ENCODE measurements around the gene ZNF485.
"Not testable (repeated sequence)": the region's sequence is repeated elsewhere in the genome, so short reads cannot be mapped to it uniquely, and the experiment has no call there.

DNA sequence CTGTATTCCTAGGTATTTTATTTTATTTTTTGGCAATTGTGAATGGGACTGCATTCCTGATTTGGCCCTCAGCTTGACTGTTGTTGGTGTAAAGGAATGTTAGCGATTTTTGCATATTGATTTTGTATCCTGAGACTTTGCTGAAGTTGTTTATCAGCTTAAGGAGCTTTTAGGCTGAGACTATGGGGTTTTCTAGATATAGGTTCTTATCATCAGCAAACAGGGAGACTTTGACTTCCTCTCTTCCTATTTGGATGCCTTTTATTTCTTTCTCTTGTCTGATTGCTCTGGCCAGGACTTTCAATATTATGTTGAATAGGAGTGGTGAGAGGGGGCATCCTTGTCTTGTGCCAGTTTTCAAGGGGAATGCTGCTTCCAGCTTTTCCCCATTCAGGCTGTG, 29.6 kb downstream of the ZNF485 start:
- not testable (repeated sequence) for TF ChIP-seq RFX5 (IDR thresholded peaks at IDR 0.05; ENCODE audit: borderline replicate concordance, low read depth, low read length); BRCA1 (IDR thresholded peaks at IDR 0.05; ENCODE audit: low read depth, low read length); POLR2AphosphoS5 (IDR thresholded peaks at IDR 0.05; ENCODE audit: low read depth, low read length); SIX5 (IDR thresholded peaks at IDR 0.05; ENCODE audit: low read depth, low read length); MAFK (IDR thresholded peaks at IDR 0.05; ENCODE audit: low read depth, low read length); YY1 (IDR thresholded peaks at IDR 0.05; ENCODE audit: low read depth, low read length); POLR2A (IDR thresholded peaks at IDR 0.05; ENCODE audit: control extremely low read depth in 1 of 2, low read depth in 2 of 2, low read length in 2 of 2); CBX5 (IDR thresholded peaks at IDR 0.05; ENCODE audit: low read depth, low read length); GABPA (IDR thresholded peaks at IDR 0.05; ENCODE audit: borderline replicate concordance, insufficient read depth, low read length); HDAC2 (IDR thresholded peaks at IDR 0.05; ENCODE audit: borderline replicate concordance in 1 of 2, low read depth in 2 of 2, low read length in 2 of 2)
- TF ChIP-seq, protein P1, sequence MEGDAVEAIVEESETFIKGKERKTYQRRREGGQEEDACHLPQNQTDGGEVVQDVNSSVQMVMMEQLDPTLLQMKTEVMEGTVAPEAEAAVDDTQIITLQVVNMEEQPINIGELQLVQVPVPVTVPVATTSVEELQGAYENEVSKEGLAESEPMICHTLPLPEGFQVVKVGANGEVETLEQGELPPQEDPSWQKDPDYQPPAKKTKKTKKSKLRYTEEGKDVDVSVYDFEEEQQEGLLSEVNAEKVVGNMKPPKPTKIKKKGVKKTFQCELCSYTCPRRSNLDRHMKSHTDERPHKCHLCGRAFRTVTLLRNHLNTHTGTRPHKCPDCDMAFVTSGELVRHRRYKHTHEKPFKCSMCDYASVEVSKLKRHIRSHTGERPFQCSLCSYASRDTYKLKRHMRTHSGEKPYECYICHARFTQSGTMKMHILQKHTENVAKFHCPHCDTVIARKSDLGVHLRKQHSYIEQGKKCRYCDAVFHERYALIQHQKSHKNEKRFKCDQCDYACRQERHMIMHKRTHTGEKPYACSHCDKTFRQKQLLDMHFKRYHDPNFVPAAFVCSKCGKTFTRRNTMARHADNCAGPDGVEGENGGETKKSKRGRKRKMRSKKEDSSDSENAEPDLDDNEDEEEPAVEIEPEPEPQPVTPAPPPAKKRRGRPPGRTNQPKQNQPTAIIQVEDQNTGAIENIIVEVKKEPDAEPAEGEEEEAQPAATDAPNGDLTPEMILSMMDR (IDR thresholded peaks at IDR 0.05; ENCODE audit: control extremely low read depth in 1 of 3, insufficient read depth in 1 of 3, low read depth in 1 of 3, low read length in 3 of 3) = not testable (repeated sequence)
- TF ChIP-seq, protein P2, sequence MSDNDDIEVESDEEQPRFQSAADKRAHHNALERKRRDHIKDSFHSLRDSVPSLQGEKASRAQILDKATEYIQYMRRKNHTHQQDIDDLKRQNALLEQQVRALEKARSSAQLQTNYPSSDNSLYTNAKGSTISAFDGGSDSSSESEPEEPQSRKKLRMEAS (IDR thresholded peaks at IDR 0.05) = not testable (repeated sequence)

All from H1 (cell line).